Esophagus squamous epithelium (tissue), 4 donors: ENCODE measurements around the gene LINC01488.

Experiments
- POLR2A ChIP-seq, 4 donors: fragments of 450-650 bp; IDR thresholded peaks; one replicate each; pipeline ENCODE4 v1.6.1; 2017; ENCODE audit warnings: antibody characterized with exemption in 4 of 4, mild to moderate bottlenecking in 4 of 4, moderate library complexity in 3 of 4
- TF ChIP-seq, protein P1 (sequence below), 6 experiments: fragments of 450-650 bp in 4 of 6; fragments of 200-600 bp in 2 of 6; sonication (generic) in 2 of 6; IDR thresholded peaks; one replicate each; pipeline ENCODE4 v1.5.1; 2016 to 2019; ENCODE audit warnings: antibody characterized with exemption in 6 of 6, mild to moderate bottlenecking in 4 of 6, moderate library complexity in 4 of 6

DNA sequence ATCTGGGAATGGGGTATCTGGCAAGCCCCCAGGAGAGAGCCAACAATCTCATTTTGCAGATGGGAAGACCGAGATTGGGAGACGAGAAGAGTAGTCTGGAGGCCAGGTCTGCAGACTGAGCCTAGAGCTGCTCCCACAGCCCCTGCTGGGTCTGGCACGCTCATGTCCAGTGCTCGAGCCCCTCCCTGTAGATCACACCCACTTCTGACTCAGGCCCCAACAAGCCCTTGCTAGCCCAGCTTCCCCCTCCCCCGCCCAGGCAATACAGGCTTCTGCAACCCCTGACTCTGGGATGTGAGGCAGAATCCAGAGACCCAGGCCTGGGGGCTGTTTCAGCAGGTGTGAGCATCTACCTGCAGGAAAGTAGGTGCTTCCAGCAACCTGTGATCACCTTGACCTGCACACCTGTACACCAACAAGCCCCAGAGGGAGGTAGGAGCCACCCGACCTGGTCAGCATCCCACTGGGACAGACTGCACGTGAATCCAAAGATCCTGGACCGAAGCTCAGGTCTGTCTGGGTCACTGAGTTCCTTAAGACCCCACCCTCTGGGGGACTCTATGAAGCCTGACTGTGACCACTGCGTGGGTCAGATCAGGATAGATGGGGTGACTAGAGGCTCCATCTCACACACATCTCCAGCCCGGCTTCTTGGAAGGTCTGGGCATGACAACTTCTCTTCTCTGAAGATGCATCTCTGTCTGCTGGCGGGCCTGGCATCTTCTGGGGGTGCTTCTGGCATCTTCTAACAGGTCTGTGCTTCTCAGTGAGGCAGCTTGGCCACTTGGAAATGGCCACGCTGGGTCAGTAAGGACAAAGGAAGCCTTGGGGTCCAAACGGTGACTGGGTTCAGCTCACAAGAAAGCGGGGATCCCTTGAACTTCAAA, 29.3 kb downstream of the LINC01488 start:
- TF ChIP-seq POLR2A (IDR thresholded peaks at IDR 0.05), result no peak
- TF ChIP-seq, protein P1, sequence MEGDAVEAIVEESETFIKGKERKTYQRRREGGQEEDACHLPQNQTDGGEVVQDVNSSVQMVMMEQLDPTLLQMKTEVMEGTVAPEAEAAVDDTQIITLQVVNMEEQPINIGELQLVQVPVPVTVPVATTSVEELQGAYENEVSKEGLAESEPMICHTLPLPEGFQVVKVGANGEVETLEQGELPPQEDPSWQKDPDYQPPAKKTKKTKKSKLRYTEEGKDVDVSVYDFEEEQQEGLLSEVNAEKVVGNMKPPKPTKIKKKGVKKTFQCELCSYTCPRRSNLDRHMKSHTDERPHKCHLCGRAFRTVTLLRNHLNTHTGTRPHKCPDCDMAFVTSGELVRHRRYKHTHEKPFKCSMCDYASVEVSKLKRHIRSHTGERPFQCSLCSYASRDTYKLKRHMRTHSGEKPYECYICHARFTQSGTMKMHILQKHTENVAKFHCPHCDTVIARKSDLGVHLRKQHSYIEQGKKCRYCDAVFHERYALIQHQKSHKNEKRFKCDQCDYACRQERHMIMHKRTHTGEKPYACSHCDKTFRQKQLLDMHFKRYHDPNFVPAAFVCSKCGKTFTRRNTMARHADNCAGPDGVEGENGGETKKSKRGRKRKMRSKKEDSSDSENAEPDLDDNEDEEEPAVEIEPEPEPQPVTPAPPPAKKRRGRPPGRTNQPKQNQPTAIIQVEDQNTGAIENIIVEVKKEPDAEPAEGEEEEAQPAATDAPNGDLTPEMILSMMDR (IDR thresholded peaks at IDR 0.05), result no peak
